ENCODE data around the gene AGPAT3.

GRCh38 chr21:43919871-43920801, 55.1 kb downstream of the AGPAT3 start:
- TF ChIP-seq CTCF (IDR thresholded peaks at IDR 0.05) (no peak), POLR2A (IDR thresholded peaks at IDR 0.05) (no peak)

Data from testis (tissue), 2 donors.